Fibroblast of skin of back (primary cell): ENCODE data around the gene ADAMTS12.
A peak's percentile ranks its signal among the peaks of the same experiment; 100 is the strongest.

Experiments
- DNase-seq: peaks from one replicate; pipeline ENCODE4 v3.0.0-alpha.2; 2013

Gene ADAMTS12

GRCh38 chr5:33758737-33759136, 133.1 kb downstream of the ADAMTS12 start:
- peak; percentile 13 for DNase-seq

- DNase-seq: no peak
These were observed 135.3 kb downstream of the ADAMTS12 start for GRCh38 chr5:33756491-33756890.

- peak; percentile 54 for DNase-seq
These were observed 136.6 kb downstream of the ADAMTS12 start for GRCh38 chr5:33755231-33755630.

GRCh38 chr5:33753704-33754103, 138.1 kb downstream of the ADAMTS12 start:
- no peak for DNase-seq

GRCh38 chr5:33748754-33749153, 143.0 kb downstream of the ADAMTS12 start:
- no peak for DNase-seq

GRCh38 chr5:33745101-33745770, 146.6 kb downstream of the ADAMTS12 start:
- DNase-seq: no peak

GRCh38 chr5:33743099-33743498, 148.7 kb downstream of the ADAMTS12 start:
- no peak for DNase-seq

GRCh38 chr5:33742181-33742580, 149.6 kb downstream of the ADAMTS12 start:
- no peak for DNase-seq

- no peak for DNase-seq
These were observed 152.8 kb downstream of the ADAMTS12 start for GRCh38 chr5:33738967-33739366.

GRCh38 chr5:33738097-33738496, 153.7 kb downstream of the ADAMTS12 start:
- no peak for DNase-seq

- DNase-seq: no peak
These were observed 154.1 kb downstream of the ADAMTS12 start for GRCh38 chr5:33737697-33738096.

- DNase-seq: no peak
These were observed 154.5 kb downstream of the ADAMTS12 start for GRCh38 chr5:33737284-33737683.

- DNase-seq: peak; percentile 97
These were observed 155.3 kb downstream of the ADAMTS12 start for GRCh38 chr5:33736510-33736909.

- DNase-seq: no peak
These were observed 156.7 kb downstream of the ADAMTS12 start for GRCh38 chr5:33735072-33735471.

GRCh38 chr5:33734537-33734936, 157.3 kb downstream of the ADAMTS12 start:
- DNase-seq: peak; percentile 73

- DNase-seq: no peak
These were observed 158.6 kb downstream of the ADAMTS12 start for GRCh38 chr5:33733225-33733624.

GRCh38 chr5:33726422-33727165, 165.2 kb downstream of the ADAMTS12 start:
- peak; percentile 47 for DNase-seq

- peak; percentile 79 for DNase-seq
These were observed 166.0 kb downstream of the ADAMTS12 start for GRCh38 chr5:33725806-33726205.

GRCh38 chr5:33721491-33722200, 170.1 kb downstream of the ADAMTS12 start:
- DNase-seq: peak; percentile 56

GRCh38 chr5:33720176-33720575, 171.6 kb downstream of the ADAMTS12 start:
- no peak for DNase-seq

GRCh38 chr5:33719769-33720168, 172.0 kb downstream of the ADAMTS12 start:
- DNase-seq: no peak

- no peak for DNase-seq
These were observed 176.1 kb downstream of the ADAMTS12 start for GRCh38 chr5:33715661-33716060.

GRCh38 chr5:33713136-33713765, 178.5 kb downstream of the ADAMTS12 start:
- DNase-seq: no peak
